Measurements from ENCODE around the gene GNAI2.
A peak's percentile ranks its signal among the peaks of the same experiment; 100 is the strongest.
"Not testable (repeated sequence)": the region's sequence is repeated elsewhere in the genome, so short reads cannot be mapped to it uniquely, and the experiment has no call there.

Gene GNAI2

DNA sequence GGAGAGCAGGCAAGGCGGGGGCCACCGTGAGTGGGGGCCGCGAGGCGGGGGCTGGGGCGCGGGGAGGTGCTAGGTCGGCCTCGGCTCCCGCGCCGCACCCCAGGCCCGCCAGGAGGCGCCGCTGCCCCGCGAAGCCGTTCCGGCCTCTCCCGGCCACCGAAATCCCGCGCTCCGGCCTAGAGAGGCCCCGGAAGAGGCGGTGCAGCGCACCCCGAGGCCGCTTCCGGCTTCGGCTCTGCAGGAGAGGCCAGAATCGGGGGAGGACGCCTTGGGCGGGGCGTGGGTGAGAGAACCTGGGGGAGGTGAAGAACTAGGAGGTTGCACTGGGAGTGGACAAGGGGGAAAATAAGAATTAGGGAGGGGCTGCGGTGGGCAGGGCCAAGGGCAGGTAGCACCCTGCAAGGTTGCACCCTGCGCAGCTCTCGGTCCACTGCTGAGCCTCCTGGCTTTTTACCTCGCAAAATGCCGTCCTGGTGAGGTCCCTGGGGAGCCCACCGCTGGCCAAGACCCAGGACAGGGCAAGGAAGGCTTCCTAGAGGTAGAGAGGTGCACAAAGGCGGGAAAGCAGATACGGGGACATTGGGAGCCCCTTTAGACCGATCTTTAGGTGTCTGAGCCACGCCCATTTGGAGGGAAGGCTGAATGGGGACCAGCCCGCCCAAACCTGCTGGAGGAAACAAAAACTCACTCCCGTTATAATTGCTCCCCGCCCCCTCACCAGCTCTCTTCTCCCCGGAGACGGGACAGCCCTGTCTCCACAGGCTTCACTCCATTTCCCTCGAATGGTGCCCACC lies 8.4 kb upstream of the GNAI2 start:
- DNase-seq, result peak; percentile 91

DNA sequence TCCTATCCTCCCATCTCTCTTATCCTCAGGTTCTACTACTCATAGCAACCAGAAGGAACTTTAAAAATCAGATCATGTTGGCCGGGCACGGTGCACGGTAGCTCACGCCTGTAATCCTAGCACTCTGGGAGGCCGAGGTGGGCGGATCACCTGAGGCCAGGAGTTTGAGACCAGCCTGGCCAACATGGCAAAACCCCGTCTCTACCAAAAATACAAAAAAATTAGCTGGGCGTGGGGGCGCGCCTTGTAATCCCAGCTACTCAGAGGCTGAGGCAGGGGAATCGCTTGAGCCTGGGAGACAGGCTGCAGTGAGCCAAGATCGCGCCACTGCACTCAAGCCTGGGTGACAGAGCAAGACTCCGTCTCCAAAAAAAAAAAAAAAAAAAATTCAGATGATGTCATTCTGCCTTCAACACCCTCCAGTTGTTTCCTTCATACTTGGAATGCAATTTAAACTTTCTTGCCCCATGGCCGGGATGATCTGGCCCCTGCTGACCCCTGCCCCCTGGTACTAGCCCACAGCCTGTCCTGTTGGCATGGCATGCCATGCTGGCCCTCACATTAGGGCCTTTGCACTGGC lies 7.7 kb upstream of the GNAI2 start:
- not testable (repeated sequence) for DNase-seq

DNA sequence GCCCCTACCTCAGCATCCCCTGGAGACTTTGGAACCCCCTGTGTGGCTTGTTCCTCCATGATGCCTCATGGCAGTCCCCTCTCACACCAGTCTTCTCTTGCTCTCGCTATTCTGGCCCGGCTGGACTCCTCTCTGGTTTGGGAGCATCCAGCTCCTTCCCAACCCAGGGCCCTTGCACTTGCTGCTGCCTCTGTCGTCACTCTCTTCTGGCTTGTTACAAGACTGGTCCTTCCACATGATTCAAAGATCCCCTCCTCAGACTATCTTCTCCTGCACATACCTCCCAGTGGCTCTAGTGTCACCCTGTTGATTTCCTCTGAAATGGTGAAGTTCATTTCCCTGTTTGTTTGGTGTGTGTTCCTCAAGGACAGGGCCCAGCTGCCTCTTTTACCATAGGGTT lies 6.5 kb upstream of the GNAI2 start:
- DNase-seq, result no peak

GRCh38 chr3:50230104-50230793 lies 5.8 kb upstream of the GNAI2 start:
- DNase-seq, result no peak

DNA sequence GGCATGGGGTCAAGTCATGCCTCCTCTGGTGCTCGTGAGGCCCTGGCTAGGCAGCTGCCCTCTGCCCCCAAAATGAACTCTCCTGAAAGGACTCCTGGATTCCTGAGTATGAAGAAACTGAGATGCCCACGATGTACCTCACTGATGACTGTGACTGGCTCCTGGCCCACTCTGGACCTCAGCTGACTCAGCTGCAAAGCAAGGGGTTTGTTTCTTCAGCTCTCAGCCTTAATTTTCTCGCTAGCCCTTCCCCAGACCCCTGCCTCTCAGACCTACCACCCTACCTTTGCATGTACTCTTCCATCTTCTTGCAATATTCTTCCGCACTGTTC lies 5.2 kb upstream of the GNAI2 start:
- no peak for DNase-seq

GRCh38 chr3:50231581-50231980 lies 4.4 kb upstream of the GNAI2 start:
- no peak for DNase-seq

- DNase-seq, result no peak
Observed at GRCh38 chr3:50232303-50232702, 3.7 kb upstream of the GNAI2 start.

DNA sequence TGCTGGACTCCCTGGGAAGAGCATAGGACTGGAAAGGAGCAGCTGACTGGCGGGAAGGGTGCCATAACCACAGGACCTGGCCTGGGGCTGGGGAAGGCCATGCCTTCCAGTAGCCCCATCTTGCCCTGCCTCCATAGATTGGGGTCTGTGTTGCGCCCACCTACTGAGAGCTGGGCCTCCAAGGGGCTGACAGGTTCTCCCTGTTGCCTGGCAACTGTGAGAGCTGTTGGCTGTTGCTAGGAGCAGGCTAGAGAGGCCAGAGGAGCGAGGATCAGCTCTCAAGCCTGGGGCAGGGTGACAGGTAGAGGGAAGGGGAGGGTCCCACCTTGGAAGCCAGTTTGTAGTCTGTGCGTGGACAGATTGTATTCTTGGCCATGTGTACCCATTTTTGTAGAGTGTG lies 2.8 kb upstream of the GNAI2 start:
- no peak for DNase-seq

DNA sequence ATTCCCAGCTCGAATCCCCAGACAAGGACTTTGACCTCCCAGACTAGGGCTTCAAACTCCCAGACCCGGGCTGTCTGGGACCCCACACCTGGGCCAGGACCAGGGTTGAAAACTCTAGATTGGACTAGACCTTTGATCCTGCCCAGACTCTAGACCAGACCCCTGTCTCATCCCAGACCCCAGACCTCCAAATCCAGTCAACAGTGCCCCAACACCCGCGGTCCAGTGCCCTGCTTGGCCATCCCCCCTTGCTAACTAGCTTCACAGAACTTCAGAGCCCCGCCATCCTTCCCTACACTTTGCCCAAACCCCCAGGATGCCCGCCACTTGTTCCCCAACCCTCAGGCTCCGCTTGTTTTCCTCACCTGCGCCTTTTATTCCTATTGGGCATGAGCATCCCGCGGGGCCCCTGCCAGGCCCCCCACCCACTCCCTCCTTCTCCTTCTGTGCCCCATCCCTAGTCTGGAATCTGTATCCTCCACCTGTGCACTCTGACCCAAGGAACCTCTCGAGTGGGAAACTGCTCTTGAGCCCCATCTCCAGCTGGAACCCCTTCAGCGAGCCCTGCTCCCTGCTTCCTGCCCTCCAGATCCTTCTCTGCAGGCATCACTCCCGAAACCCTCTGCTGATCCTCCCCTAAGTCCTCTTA lies 604 bp downstream of the GNAI2 start:
- DNase-seq, result no peak

- peak; percentile 62 for DNase-seq
Observed at GRCh38 chr3:50237133-50237651, 1.2 kb downstream of the GNAI2 start.

DNA sequence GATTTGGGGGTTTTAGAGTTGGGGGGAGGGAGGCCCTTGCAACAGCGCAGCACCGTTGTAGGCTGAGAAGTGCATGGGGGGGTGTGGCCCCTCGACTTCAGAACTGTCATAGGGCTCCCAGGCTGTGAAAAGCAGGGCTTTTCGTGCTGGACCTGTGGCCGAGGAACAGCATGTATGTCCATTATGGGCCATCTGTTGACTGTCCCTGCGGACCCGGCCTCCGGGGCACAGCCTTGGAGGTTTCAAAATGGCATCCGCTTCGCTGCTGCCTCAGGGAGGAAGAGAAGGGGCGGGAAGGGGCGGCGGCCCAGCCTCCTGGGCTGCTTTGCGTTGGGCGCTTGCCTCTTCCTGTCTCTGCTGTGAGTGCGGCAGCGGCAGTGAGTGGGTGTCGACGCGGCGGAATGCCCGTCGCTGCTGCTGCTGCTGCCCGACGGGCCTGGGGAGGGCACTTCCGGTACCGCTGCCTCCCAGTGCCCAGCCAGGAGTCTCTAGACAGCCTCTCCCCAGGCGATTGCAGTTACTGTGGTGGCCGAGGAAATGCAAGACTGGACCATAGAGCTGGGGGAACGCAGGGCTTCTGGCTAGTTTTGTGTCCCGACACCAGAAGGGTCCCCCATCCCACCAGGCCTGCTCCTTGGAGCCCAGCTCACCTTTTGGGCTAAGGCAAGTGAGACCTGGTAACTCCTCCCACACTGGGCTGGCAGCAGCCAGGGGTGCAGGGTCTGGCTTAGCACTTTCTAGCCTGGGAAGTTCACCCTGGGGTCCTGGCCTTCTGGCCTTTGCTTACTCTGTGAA lies 1.9 kb downstream of the GNAI2 start:
- peak; percentile 92 for DNase-seq

DNA sequence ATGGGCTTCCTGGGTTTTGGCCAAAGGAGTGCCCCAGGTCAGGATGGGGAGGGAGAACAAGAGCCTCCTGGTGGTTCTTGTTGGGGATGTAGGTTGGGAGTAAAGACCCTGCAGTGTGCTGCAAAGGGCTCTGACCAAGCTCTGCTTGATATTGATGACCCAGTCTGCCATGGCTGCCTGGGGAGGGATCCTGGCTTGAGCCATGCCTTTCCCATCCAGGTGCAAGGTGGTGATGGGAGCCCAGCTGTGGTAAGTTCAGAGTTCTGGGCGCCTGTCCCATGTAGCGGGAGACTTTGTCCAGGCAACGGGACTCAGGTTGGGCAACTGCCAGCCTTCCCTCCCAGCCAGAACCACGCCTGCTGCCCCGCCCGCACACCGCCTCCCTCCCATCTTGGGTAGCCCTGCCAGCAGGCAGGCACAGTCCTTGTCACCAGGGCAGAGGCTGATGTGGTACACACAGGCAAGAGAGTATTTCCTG lies 2.6 kb downstream of the GNAI2 start:
- DNase-seq, result no peak

DNA sequence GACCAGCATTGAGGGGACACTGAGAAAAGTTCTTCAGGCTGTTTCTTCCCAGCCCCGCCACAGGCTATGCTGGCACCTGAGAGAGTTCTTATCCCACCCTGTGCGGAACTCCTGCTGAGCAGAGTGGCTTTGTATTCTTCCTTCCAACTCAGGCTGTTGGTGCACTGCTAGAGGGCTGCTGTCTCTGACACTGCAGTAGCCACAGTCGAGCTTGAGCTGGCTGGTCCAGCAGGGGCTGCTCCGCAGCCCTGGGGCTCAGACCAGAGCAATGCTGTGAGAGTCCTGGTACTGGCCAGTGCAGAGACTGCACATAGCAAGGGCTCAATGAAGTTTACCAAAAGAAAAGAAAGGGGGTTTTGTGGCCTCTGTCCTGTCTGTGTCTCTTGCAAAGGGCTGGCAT lies 3.6 kb downstream of the GNAI2 start:
- no peak for DNase-seq

GRCh38 chr3:50241163-50241562 lies 5.2 kb downstream of the GNAI2 start:
- no peak for DNase-seq

DNA sequence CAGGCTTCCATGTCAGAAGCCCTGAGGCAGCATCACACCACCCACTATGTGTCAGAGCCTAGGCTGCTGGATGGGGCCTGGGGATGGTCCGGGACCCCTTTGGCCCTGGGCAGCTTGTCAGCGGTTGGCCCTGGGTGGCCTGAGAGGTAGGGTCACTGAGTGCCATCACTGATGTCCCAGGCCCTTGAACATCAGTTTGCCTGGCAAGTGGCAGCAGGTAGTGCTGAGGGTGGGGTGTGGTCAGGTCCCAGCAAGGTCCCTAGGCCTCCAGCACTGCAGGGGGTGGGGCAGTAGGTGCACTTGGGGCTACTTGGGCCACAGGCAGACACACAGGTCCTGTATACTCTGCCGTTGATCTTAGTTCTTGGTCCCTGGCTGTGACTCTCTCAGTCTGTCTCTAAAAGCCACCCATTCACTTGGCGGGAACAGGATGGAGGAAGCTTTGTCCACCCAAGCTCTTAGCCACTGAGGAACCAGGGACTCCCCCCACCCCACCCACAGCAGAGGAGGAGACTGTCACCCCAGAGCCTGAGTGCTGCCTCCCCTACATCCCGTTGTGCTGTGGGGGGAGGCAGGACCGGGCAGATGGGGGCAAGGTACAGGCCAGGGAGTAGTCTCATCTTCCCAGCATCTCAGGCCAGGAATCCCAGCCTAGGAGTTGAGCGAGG lies 5.8 kb downstream of the GNAI2 start:
- no peak for DNase-seq

DNA sequence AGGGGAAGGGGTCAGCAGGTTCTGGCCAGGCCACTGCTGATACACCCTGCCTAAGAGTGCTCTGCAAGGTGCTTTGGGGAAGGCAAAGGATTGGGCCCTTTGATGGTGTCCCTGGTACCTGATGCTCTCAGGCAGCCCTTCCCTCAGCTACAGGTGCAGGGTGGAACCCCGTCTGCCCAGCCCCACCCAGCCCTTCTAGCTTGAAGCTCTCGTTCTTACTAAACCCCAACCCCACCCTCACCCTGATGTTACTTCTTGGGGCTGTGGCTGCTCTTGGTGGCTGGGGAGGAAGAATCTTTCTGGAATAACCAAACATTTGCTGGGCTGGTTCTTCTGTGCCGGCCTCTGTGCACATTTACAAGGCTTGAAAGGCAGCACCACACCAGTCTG lies 6.4 kb downstream of the GNAI2 start:
- DNase-seq, result no peak

DNA sequence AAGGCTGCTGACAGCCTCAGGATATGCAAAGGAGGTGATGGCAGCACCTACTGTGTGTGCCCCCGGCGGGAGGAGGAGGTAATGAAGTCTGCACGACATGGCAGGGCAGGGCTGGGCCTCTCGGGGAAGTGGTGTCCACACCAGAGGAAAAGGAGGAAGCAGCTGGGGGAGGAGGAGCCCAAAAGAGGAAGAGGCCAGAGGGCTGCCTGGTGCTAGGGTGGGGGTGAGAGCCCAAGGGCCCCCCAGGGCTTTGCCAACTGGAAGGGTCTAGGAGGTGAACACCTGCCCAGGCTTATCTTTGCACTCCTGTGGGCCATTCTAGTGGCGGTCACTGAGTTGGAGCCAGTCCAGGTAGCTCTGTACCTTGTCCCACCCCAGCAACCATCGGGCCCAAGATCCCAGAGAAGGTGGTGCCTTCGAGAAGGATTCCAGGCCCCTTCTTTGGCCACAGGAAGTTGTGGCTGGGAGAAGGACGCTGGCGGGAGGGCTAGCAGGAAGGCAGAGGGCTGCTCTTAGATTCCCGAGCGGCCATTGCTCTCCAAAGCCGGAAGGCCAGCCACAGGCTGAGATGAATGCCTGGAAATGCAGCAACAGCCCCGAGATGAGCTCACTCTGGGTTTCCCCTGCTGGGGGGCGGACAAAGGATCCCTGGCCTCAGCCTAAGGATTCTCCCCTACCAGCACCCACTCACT lies 7.0 kb downstream of the GNAI2 start:
- DNase-seq, result peak; percentile 75

DNA sequence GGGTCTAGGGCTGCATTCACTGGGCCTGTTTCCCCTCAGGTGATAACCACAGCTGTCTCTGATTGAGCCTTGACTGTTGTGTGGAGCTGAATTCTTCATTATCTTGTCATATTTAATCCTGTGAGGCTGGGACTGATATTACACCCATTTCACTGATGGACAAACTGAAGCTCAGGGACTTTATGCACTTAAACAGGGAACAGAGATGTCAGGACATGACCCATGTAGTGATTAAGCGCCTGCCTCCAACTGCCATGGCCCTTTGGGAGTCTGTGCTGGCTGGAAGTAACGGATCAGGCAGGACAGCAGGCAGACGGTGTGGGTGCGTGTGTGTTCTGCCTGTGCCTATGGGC lies 7.5 kb downstream of the GNAI2 start:
- no peak for DNase-seq

DNA sequence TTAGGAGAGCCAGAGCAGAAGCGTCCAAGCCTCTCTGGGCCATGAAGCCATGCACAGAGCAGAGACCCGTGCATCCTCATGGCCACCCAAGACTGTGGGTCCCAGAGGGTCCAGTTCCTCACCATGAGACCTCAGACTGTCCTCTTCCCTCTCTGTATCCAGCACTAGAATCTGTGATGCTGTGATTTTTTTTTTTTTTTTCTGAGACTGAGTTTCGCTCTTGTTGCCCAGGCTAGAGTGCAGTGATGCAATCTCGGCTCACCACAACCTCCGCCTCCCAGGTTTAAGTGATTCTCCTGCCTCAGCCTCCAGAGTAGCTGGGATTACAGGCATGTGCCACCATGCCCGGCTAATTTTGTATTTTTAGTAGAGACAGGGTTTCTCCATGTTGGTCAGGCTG lies 8.8 kb downstream of the GNAI2 start:
- DNase-seq, result not testable (repeated sequence)

DNA sequence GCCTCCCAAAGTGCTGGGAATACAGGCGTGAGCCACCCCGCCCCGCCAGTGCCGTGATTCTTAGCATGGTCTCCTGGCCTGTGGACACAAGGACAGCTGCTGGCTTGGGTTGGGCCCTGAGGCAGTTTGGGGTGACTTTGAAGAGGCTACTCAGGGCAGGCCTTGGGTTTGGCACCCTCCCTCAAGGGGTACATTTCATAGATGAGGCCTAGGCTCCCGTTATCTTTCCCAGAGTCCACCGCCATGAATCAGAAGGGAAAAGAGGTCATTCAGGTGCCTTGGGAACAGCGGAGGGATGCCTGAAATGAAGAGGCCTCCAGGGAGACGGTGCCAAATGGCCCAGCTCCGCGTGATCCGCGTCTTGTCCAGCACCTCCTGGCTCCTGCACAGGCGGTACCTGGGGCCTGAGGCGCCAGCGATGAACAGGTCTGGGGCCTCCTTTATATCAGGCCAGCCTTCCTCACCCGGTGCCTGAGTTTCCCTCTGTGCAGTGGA lies 9.3 kb downstream of the GNAI2 start:
- no peak for DNase-seq

DNA sequence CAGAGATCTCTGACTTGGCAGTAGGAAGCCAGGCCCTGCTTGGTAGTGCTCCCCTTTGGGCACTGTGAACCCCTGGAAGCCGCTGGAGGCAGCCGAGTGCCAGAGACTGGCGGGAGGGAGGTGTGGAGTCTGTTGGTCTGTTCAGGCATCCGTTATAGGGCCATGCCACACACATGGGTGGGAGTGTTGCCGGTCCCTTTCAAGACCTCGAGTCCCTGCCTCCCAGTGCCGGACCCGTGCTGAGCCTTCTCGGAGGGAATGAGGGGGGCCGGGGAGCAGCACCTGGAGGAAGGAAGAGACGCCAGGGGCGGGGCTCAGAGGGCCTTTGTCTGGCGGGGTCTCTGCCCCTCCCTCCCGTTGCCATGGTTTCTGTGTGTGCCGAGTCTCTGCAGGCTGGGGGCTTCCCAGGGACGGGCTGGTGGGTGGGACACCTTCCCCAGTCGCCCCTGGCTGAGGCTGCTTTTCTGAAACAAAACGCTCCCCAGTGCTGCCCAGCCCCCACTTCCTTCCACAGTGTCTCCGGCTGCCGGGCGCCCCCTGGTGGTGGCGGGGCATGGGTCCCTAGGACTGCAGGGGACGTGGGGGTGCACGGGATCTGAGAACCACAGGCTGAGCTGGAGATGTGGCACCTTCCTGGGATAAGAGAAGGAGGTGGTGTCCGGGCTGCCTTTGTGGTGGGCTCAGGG lies 10.0 kb downstream of the GNAI2 start:
- peak; percentile 60 for DNase-seq

All from EL (cell line).